Cardiac septum (tissue), 1 donor: Measurements from ENCODE around the gene POU4F2. TPM values are rescaled to one million over a fixed set of nuclear protein-coding genes. Genes with fewer than 3 reads are reported as not detected.

Experiments
- DNase-seq: peaks from one replicate; pipeline ENCODE4 v3.0.0-alpha.2; 2020; ENCODE audit warnings: low spot score
- intact Hi-C: fragments of 100-400 bp; cut with DNase I; formaldehyde crosslinking; loops from one replicate; pipeline ENCODE4 v1.14.0; 2022
- long read RNA-seq: library from polyadenylated mRNA; unstranded; transcript quantifications from one replicate; pipeline ENCODE4 v2.0.0, GENCODE V29; 2021
- total RNA-seq: library from RNA; stranded (reverse); fragmentation: NEBNext Ultra II Directional; extraction: Animal tissue kit (Norgen Biotek cat#: 25700); gene quantifications from one replicate; pipeline ENCODE4 v1.2.1, GENCODE V29; 2021
- donor health status: DM: no; HTN: no; CAD: no.

POU4F2 gene
- not detected for total RNA-seq
- long read RNA-seq, result 0 reads

GRCh38 chr4:146638786-146639505 lies at the start of gene POU4F2:
TSS of gene POU4F2 (plus strand) at chr4:146638893. CDS start at chr4:146639141, 248 bp downstream.
- no peak for DNase-seq
- intact Hi-C loops, result no loop called here

- no peak for DNase-seq
- intact Hi-C loops, result no loop called here
Measured at GRCh38 chr4:146590801-146591200, 47.9 kb upstream of the POU4F2 start.

GRCh38 chr4:146592019-146592418 lies 46.7 kb upstream of the POU4F2 start:
- intact Hi-C loops, result no loop called here
- no peak for DNase-seq

- intact Hi-C loops, result no loop called here
- no peak for DNase-seq
Measured at GRCh38 chr4:146632770-146633470, 5.8 kb upstream of the POU4F2 start.

- DNase-seq, result no peak
- intact Hi-C loops, result no loop called here
Measured at GRCh38 chr4:146633471-146633800, 5.3 kb upstream of the POU4F2 start.

- no peak for DNase-seq
- intact Hi-C loops, result no loop called here
Measured at GRCh38 chr4:146634825-146635224, 3.9 kb upstream of the POU4F2 start.

- intact Hi-C loops, result no loop called here
- no peak for DNase-seq
Measured at GRCh38 chr4:146637621-146638332, 916 bp upstream of the POU4F2 start.

GRCh38 chr4:146638333-146638785 lies 334 bp upstream of the POU4F2 start:
- no peak for DNase-seq
- intact Hi-C loops, result no loop called here

- intact Hi-C loops, result no loop called here
- no peak for DNase-seq
Measured at GRCh38 chr4:146639506-146639932, 826 bp downstream of the POU4F2 start.

GRCh38 chr4:146640021-146640464 lies 1.4 kb downstream of the POU4F2 start:
- intact Hi-C loops, result no loop called here
- DNase-seq, result no peak

GRCh38 chr4:146640465-146641061 lies 1.9 kb downstream of the POU4F2 start:
- intact Hi-C loops, result no loop called here

GRCh38 chr4:146641762-146642161 lies 3.1 kb downstream of the POU4F2 start:
- intact Hi-C loops, result no loop called here
- DNase-seq, result no peak

More at GRCh38 chr4:146640465-146641061, 1.9 kb downstream of the POU4F2 start:
- DNase-seq, result no peak

GRCh38 chr4:146643812-146644401 lies 5.2 kb downstream of the POU4F2 start:
- intact Hi-C loops, result no loop called here
- no peak for DNase-seq

- intact Hi-C loops, result no loop called here
- DNase-seq, result no peak
Measured at GRCh38 chr4:146645921-146646320, 7.2 kb downstream of the POU4F2 start.

- DNase-seq, result no peak
- intact Hi-C loops, result no loop called here
Measured at GRCh38 chr4:146646593-146647325, 8.1 kb downstream of the POU4F2 start.

GRCh38 chr4:146647615-146648460 lies 9.1 kb downstream of the POU4F2 start:
- DNase-seq, result no peak
- intact Hi-C loops, result no loop called here

- intact Hi-C loops, result no loop called here
- DNase-seq, result no peak
Measured at GRCh38 chr4:146648461-146648783, 9.7 kb downstream of the POU4F2 start.

- intact Hi-C loops, result no loop called here
- DNase-seq, result no peak
Measured at GRCh38 chr4:146649232-146649631, 10.5 kb downstream of the POU4F2 start.
